Measurements from ENCODE around the gene RERE. TPM values are rescaled to one million over a fixed set of nuclear protein-coding genes. Genes with fewer than 3 reads are reported as not detected.

RERE gene
- total and polyA plus RNA-seq, 12 donors, result 33.4 to 146 (median 72.7) TPM

GRCh38 chr1:8303876-8304275 lies 513.6 kb downstream of the RERE start:
- H3K4me3 ChIP-seq, result no peak overlapping the region
- no peaks in the 10 kb centered on the region for H3K27me3 ChIP-seq
- H3K27ac ChIP-seq, result no peak overlapping the region
- TF ChIP-seq CTCF (IDR thresholded peaks at IDR 0.05) (no peak), POLR2A (IDR thresholded peaks at IDR 0.05) (no peak)
- WGBS, 4 donors, result 86 to 91% (median 87%) methylated on average over 4 of the region's 4 CpGs
- no peaks in the 10 kb centered on the region for H3K9me3 ChIP-seq (replicated peaks in 1 of 3)
- no peaks in the 10 kb centered on the region for H3K36me3 ChIP-seq (replicated peaks in 1 of 2)
- no peaks in the 10 kb centered on the region for H3K4me1 ChIP-seq (replicated peaks in 1 of 2)
- intact Hi-C loops (cut with DNase I), result no loop called here
- DNase-seq, result no peak

GRCh38 chr1:8303141-8303540 lies 514.3 kb downstream of the RERE start:
- Histone ChIP-seq H3K4me1 (replicated peaks in 1 of 2) (no peaks in the 10 kb centered on the region), H3K4me3 (no peak overlapping the region), H3K27ac (no peak overlapping the region), H3K27me3 (no peaks in the 10 kb centered on the region), H3K9me3 (replicated peaks in 1 of 3) (no peaks in the 10 kb centered on the region), H3K36me3 (replicated peaks in 1 of 2) (no peaks in the 10 kb centered on the region)
- 92 to 96% (median 95%) methylated on average over 3 of the region's 3 CpGs for WGBS, 4 donors
- no peak for DNase-seq
- TF ChIP-seq CTCF (IDR thresholded peaks at IDR 0.05), result no peak
- intact Hi-C loops (cut with DNase I), result no loop called here

Small RNA genes lying within 50 kb of the gene (microRNA-seq; reads per million reads assigned to microRNA genes)
- gene MIR6728, result 0 reads per million in 3 donors

Small RNA genes lying within 50 kb of the gene (small RNA-seq; reads per million reads assigned to genes)
- gene MIR6728 (0 reads per million in 2 donors), gene RF00019 (0 reads per million in 2 donors), gene RF00599 (0 reads per million in 2 donors)

Other genes with a start within 250 kb of the RERE start
- gene ENO1, start 61.0 kb upstream of the RERE start, total RNA-seq, result 100 to 1,000 TPM; 419 to 819 (median 611) TPM
- gene ENO1, start 61.0 kb upstream of the RERE start, polyA plus RNA-seq, result 100 to 1,000 TPM; 142 to 815 (median 215) TPM
- under 1 TPM in 1 of 9 donors, not detected in 8; 0.17 TPM for gene CA6, start 128.2 kb upstream of the RERE start, total RNA-seq
- not detected for gene CA6, start 128.2 kb upstream of the RERE start, polyA plus RNA-seq
- gene SLC2A7, start 208.8 kb upstream of the RERE start, total RNA-seq, result not detected
- gene SLC2A7, start 208.8 kb upstream of the RERE start, polyA plus RNA-seq, result not detected

Measured in adrenal gland (tissue), 12 donors.